ENCODE measurements around the gene TBX6.
A peak's percentile ranks its signal among the peaks of the same experiment; 100 is the strongest.

Gene TBX6

DNA sequence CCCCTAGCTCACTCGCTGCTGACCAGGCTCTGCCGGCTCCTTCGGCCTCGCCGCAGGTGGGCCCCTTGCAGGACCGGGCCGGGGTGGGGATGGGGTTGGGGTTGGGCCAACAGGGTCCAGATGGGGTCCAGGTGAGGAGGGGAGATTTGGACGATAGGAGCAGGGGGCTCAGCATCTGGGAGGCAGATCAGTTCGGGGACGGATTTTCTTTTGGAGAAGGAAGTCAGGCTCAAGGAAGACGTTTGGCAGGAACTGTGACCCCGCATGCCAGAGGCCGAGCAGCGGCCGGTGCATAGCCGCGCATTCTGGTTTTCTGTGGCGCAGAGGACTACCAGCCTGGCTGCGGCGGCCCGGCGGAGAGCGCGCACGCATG is 27.0 kb downstream of the TBX6 start:
- peaks cover 33 to 42% of the 10 kb centered on the region in 2 experiments for H3K36me3 ChIP-seq (ENCODE audit: control insufficient read depth in 1 of 2, insufficient read depth in 2 of 2, low read depth in 1 of 2, low read length in 2 of 2)
- peak overlapping the region; percentile 73 for H2BK15ac ChIP-seq (ENCODE audit: low read depth, poor library complexity, severe bottlenecking)
- H2AFZ ChIP-seq (ENCODE audit: low read depth, low read length), result no peak overlapping the region
- peak overlapping the region; percentile 88 to 99 for H3K4ac ChIP-seq (ENCODE audit: low read depth in 1 of 2, low read length in 2 of 2)
- H3K23ac ChIP-seq (ENCODE audit: low read length in 2 of 2), result peak overlapping the region in 1 of 2 experiments; percentile 14
- peaks cover 31% of the 10 kb centered on the region for H3K4me1 ChIP-seq (ENCODE audit: control insufficient read depth, insufficient read depth, low read depth, low read length)
- peak overlapping the region; percentile 76 to 98 for H3K4me3 ChIP-seq (ENCODE audit: insufficient read depth in 1 of 2, low read depth in 1 of 2, low read length in 2 of 2)
- peak overlapping the region; percentile 92 to 100 for H3K18ac ChIP-seq (ENCODE audit: low read depth in 1 of 2, low read length in 2 of 2)
- no peaks in the 10 kb centered on the region for H3K9me3 ChIP-seq (ENCODE audit: control insufficient read depth, low read length)
- peak overlapping the region; percentile 100 for H3K9ac ChIP-seq (ENCODE audit: low read length)
- WGBS, result 0% methylated on average over 22 of the region's 25 CpGs
- no peaks in the 10 kb centered on the region for H3K27me3 ChIP-seq (ENCODE audit: control insufficient read depth in 1 of 2, insufficient read depth in 1 of 2, low read length in 2 of 2)
- H2BK5ac ChIP-seq (ENCODE audit: low read depth, low read length, poor library complexity, severe bottlenecking), result peak overlapping the region; percentile 93
- peak overlapping the region; percentile 0 to 51 for H2BK12ac ChIP-seq (ENCODE audit: low read length in 2 of 2)
- peak overlapping the region in 1 of 2 experiments; percentile 95 for H3K14ac ChIP-seq (ENCODE audit: low read length in 2 of 2)
- no peak for DNase-seq
- H4K8ac ChIP-seq (ENCODE audit: low read length), result peak overlapping the region; percentile 92
- peak overlapping the region; percentile 98 for H4K91ac ChIP-seq (ENCODE audit: low read length)
- peak overlapping the region; percentile 83 for H2BK120ac ChIP-seq (ENCODE audit: low read depth, low read length)
- H3K79me1 ChIP-seq (replicated peaks; ENCODE audit: low read length, poor library complexity, severe bottlenecking), result peaks cover 6% of the 10 kb centered on the region
- peak overlapping the region; percentile 38 for H2AK5ac ChIP-seq (ENCODE audit: low read length, severe bottlenecking)
- peak overlapping the region; percentile 64 for H3K4me2 ChIP-seq (ENCODE audit: low read length, poor library complexity, severe bottlenecking)
- peak overlapping the region; percentile 97 for H3K27ac ChIP-seq (ENCODE audit: low read length, poor library complexity, severe bottlenecking)

DNA sequence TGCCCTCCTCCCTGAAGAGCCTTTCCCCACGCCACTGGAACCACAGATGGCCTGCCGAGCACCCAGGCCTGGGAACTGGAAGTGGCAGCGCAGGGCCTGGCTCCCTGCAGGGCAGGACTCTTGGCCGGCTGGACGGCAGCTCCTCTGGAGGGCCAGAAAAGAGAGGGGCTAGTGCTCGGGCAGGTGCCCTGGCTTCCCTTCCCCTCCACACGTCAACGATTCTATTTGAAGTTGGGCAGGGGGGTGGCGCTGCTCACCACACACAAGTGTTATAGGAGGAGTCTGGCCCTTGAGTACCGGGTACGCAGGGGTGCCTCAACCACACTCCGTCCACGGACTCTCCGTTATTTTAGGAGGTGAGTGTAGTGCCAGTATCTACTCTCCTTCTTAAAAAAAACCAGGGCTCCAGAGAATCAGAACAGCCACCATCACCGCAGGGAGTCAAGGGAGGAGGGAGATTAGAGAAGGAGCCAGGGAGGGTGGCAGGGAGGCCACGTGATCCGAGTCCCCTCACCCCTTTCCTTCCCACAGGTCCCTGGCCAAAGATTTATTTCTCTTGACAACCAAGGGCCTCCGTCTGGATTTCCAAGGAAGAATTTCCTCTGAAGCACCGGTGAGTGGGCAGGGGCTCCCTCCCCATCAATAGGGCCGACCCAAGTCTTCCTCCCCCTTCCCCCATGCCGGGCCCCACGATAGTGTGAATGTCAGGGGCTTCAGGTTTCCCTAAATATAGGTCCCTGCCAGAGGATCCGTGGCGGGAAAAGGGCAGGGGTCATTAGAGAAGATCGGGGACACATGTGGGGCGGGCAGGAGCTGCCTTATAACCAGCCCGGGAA is 27.6 kb downstream of the TBX6 start:
- H4K91ac ChIP-seq (ENCODE audit: low read length), result peak overlapping the region; percentile 98
- peak overlapping the region; percentile 64 for H3K4me2 ChIP-seq (ENCODE audit: low read length, poor library complexity, severe bottlenecking)
- peak; percentile 49 for DNase-seq
- peak overlapping the region; percentile 36 for H2AFZ ChIP-seq (ENCODE audit: low read depth, low read length)
- peak overlapping the region; percentile 38 for H2AK5ac ChIP-seq (ENCODE audit: low read length, severe bottlenecking)
- H3K18ac ChIP-seq (ENCODE audit: low read depth in 1 of 2, low read length in 2 of 2), result peak overlapping the region; percentile 92 to 100
- peak overlapping the region in 1 of 2 experiments; percentile 56 for H3K14ac ChIP-seq (ENCODE audit: low read length in 2 of 2)
- peak overlapping the region; percentile 39 to 99 for H3K4ac ChIP-seq (ENCODE audit: low read depth in 1 of 2, low read length in 2 of 2)
- H3K27me3 ChIP-seq (ENCODE audit: control insufficient read depth in 1 of 2, insufficient read depth in 1 of 2, low read length in 2 of 2), result no peaks in the 10 kb centered on the region
- H3K4me1 ChIP-seq (ENCODE audit: control insufficient read depth, insufficient read depth, low read depth, low read length), result peaks cover 25% of the 10 kb centered on the region
- H3K79me1 ChIP-seq (replicated peaks; ENCODE audit: low read length, poor library complexity, severe bottlenecking), result peaks cover 6% of the 10 kb centered on the region
- H3K27ac ChIP-seq (ENCODE audit: low read length, poor library complexity, severe bottlenecking), result peak overlapping the region; percentile 97
- H2BK15ac ChIP-seq (ENCODE audit: low read depth, poor library complexity, severe bottlenecking), result peak overlapping the region; percentile 73
- H2BK12ac ChIP-seq (ENCODE audit: low read length in 2 of 2), result peak overlapping the region in 1 of 2 experiments; percentile 80
- no peaks in the 10 kb centered on the region for H3K9me3 ChIP-seq (ENCODE audit: control insufficient read depth, low read length)
- peak overlapping the region; percentile 92 for H4K8ac ChIP-seq (ENCODE audit: low read length)
- peak overlapping the region; percentile 100 for H3K9ac ChIP-seq (ENCODE audit: low read length)
- 13% methylated on average over 16 of the region's 27 CpGs for WGBS
- H3K36me3 ChIP-seq (ENCODE audit: control insufficient read depth in 1 of 2, insufficient read depth in 2 of 2, low read depth in 1 of 2, low read length in 2 of 2), result peaks cover 30 to 39% of the 10 kb centered on the region in 2 experiments
- H3K23ac ChIP-seq (ENCODE audit: low read length in 2 of 2), result peak overlapping the region in 1 of 2 experiments; percentile 35
- H2BK5ac ChIP-seq (ENCODE audit: low read depth, low read length, poor library complexity, severe bottlenecking), result peak overlapping the region; percentile 93
- peak overlapping the region; percentile 83 for H2BK120ac ChIP-seq (ENCODE audit: low read depth, low read length)
- peak overlapping the region; percentile 76 to 98 for H3K4me3 ChIP-seq (ENCODE audit: insufficient read depth in 1 of 2, low read depth in 1 of 2, low read length in 2 of 2)

DNA sequence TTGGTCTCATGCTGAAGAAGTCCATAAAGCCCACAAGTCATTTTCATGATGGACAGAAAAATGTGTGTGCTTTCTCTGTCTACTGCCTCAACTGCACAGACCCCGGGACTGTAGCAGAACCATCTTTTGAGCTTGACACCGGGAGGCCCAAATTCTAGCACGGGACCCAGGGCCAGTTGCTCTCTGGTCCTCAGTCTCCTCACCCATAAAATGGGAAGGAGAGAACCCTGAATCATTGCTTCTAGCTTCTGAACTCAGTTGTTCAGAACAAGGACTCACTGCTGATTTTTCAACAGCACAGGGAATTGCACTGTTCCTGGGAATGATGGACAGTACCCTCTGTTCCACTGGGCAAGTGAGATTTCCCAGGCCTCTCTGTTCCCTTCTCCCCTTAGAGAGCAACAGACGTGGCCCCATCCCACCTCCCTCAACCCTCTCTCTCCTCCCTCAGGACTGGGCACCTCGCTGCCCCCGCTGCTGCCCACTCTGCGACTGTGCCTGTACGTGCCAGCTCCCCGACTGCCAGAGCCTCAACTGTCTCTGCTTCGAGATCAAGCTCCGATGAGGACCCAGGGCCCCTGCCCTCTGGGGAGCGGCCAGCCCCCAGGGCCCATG is 28.3 kb downstream of the TBX6 start:
- H4K8ac ChIP-seq (ENCODE audit: low read length), result peak overlapping the region; percentile 71
- H2AFZ ChIP-seq (ENCODE audit: low read depth, low read length), result peak overlapping the region; percentile 36
- H3K14ac ChIP-seq (ENCODE audit: low read length in 2 of 2), result peak overlapping the region in 1 of 2 experiments; percentile 56
- WGBS, result 72% methylated on average over 12 of the region's 12 CpGs
- peaks cover 27 to 35% of the 10 kb centered on the region in 2 experiments for H3K36me3 ChIP-seq (ENCODE audit: control insufficient read depth in 1 of 2, insufficient read depth in 2 of 2, low read depth in 1 of 2, low read length in 2 of 2)
- no peaks in the 10 kb centered on the region for H3K9me3 ChIP-seq (ENCODE audit: control insufficient read depth, low read length)
- no peak overlapping the region for H2BK5ac ChIP-seq (ENCODE audit: low read depth, low read length, poor library complexity, severe bottlenecking)
- no peak for DNase-seq
- peak overlapping the region; percentile 82 to 92 for H3K18ac ChIP-seq (ENCODE audit: low read depth in 1 of 2, low read length in 2 of 2)
- H3K4me1 ChIP-seq (ENCODE audit: control insufficient read depth, insufficient read depth, low read depth, low read length), result peaks cover 18% of the 10 kb centered on the region
- H3K23ac ChIP-seq (ENCODE audit: low read length in 2 of 2), result no peak overlapping the region
- H2BK120ac ChIP-seq (ENCODE audit: low read depth, low read length), result peak overlapping the region; percentile 8
- peak overlapping the region; percentile 64 for H3K4me2 ChIP-seq (ENCODE audit: low read length, poor library complexity, severe bottlenecking)
- H3K79me1 ChIP-seq (replicated peaks; ENCODE audit: low read length, poor library complexity, severe bottlenecking), result peaks cover 3% of the 10 kb centered on the region
- H3K9ac ChIP-seq (ENCODE audit: low read length), result peak overlapping the region; percentile 100
- H3K4me3 ChIP-seq (ENCODE audit: insufficient read depth in 1 of 2, low read depth in 1 of 2, low read length in 2 of 2), result peak overlapping the region; percentile 34 to 98
- H3K27me3 ChIP-seq (ENCODE audit: control insufficient read depth in 1 of 2, insufficient read depth in 1 of 2, low read length in 2 of 2), result no peaks in the 10 kb centered on the region
- peak overlapping the region in 1 of 2 experiments; percentile 80 for H2BK12ac ChIP-seq (ENCODE audit: low read length in 2 of 2)
- peak overlapping the region; percentile 39 to 99 for H3K4ac ChIP-seq (ENCODE audit: low read depth in 1 of 2, low read length in 2 of 2)
- H2BK15ac ChIP-seq (ENCODE audit: low read depth, poor library complexity, severe bottlenecking), result peak overlapping the region; percentile 15
- H4K91ac ChIP-seq (ENCODE audit: low read length), result peak overlapping the region; percentile 89
- peak overlapping the region; percentile 97 for H3K27ac ChIP-seq (ENCODE audit: low read length, poor library complexity, severe bottlenecking)
- peak overlapping the region; percentile 21 for H2AK5ac ChIP-seq (ENCODE audit: low read length, severe bottlenecking)
